H1 (cell line): ENCODE measurements around the gene CIAO2A. TPM values are rescaled to one million over a fixed set of nuclear protein-coding genes. Genes with fewer than 3 reads are reported as not detected.

Experiments
- ATF3 ChIP-seq: IDR thresholded peaks from 2 replicates; pipeline ENCODE4 v1.6.1; 2011; ENCODE audit warnings: low read depth, mild to moderate bottlenecking, low read length; ENCODE audit not compliant: insufficient read depth
- BRCA1 ChIP-seq: IDR thresholded peaks from 2 replicates; pipeline ENCODE4 v1.6.1; 2012; ENCODE audit warnings: low read depth, low read length, improper control_type of control experiment
- CREB1 ChIP-seq: IDR thresholded peaks from 2 replicates; pipeline ENCODE4 v1.6.1; 2012; ENCODE audit warnings: inconsistent platforms
- GTF2F1 ChIP-seq: IDR thresholded peaks from 2 replicates; pipeline ENCODE4 v1.6.1; 2012; ENCODE audit warnings: low read depth, low read length, improper control_type of control experiment, borderline replicate concordance
- NANOG ChIP-seq: IDR thresholded peaks from 2 replicates; pipeline ENCODE4 v1.6.1; 2011; ENCODE audit warnings: low read length, low read depth, mild to moderate bottlenecking, inconsistent platforms; ENCODE audit not compliant: insufficient read depth, poor library complexity, severe bottlenecking
- RNF2 ChIP-seq: fragments of 200-900, 300-1000 bp; sonication (generic); IDR thresholded peaks from 2 replicates; pipeline ENCODE4 v1.7.1; 2016; ENCODE audit warnings: borderline replicate concordance, low read depth, mild to moderate bottlenecking, antibody characterized with exemption, low read length; ENCODE audit not compliant: poor library complexity, severe bottlenecking; ENCODE audit errors: missing control alignments
- SIN3A ChIP-seq, 2 experiments: IDR thresholded peaks in 1 of 2; conservative IDR thresholded peaks in 1 of 2; 2 replicates each; pipeline ENCODE4 v1.6.1; 2011 to 2012; ENCODE audit warnings: low read length in 2 of 2, improper control_type of control experiment in 1 of 2, low read depth in 1 of 2, mild to moderate bottlenecking in 1 of 2
- TBP ChIP-seq: IDR thresholded peaks from 2 replicates; pipeline ENCODE4 v1.6.1; 2011; ENCODE audit warnings: low read depth, low read length, improper control_type of control experiment
- polyA plus RNA-seq, 7 experiments: library from polyadenylated mRNA; depleted of rRNA in 3 of 7; stranded (reverse) in 5 of 7; unstranded in 2 of 7; fragments of >200 nt in 5 of 7; fragments of 200-250 nt in 2 of 7; gene quantifications; 1 replicate in 5 of 7; 2 replicates in 1 of 7; 4 replicates in 1 of 7; pipeline versions ENCODE4 v1.2.1 to v1.2.3, GENCODE V29; 2011 to 2013; ENCODE audit warnings: missing spikeins in 2 of 7, mixed read lengths in 2 of 7
- total RNA-seq: library from RNA; stranded (reverse); fragmentation: NEBNext Ultra II Directional; extraction: Animal tissue kit (Norgen Biotek cat#: 25700); gene quantifications from 2 replicates; pipeline ENCODE4 v1.2.1, GENCODE V29; 2021
- TF ChIP-seq, protein P1 (sequence below): fragments of 300-600 bp; sonication (generic); IDR thresholded peaks from 2 replicates; pipeline ENCODE4 v1.7.1; 2012; ENCODE audit warnings: low read length, moderate library complexity, mild to moderate bottlenecking, inconsistent platforms; ENCODE audit not compliant: insufficient replicate concordance
- TF ChIP-seq, protein P2 (sequence below): IDR thresholded peaks from 2 replicates; pipeline ENCODE4 v1.6.1; 2012; ENCODE audit warnings: inconsistent platforms

CIAO2A gene
- total and polyA plus RNA-seq, 2 of the 8 experiments (the other 6 are each of a cell fraction or from before 2014, with no cell fraction given): 76.4 to 86.5 TPM

DNA sequence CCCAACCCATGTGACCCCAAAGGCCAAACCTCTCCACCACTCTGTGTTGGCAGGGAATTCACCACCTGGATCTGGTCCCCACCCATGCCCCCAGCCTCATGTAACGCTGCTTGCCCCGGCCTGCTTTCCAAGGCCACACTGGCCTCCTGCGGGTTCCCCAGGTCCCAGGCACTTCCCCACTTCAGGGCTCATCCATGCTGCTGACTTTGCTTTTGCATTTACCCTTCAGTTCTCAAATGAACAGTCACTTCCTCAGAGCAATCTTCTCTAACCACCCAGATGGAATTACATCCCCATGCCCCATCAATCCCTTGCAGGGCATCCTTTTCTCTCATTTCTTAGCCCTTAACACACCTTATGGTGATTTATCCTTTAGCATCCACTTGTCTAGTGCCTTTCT, 56.5 kb downstream of the CIAO2A start (continued):
- TF ChIP-seq, protein P1, sequence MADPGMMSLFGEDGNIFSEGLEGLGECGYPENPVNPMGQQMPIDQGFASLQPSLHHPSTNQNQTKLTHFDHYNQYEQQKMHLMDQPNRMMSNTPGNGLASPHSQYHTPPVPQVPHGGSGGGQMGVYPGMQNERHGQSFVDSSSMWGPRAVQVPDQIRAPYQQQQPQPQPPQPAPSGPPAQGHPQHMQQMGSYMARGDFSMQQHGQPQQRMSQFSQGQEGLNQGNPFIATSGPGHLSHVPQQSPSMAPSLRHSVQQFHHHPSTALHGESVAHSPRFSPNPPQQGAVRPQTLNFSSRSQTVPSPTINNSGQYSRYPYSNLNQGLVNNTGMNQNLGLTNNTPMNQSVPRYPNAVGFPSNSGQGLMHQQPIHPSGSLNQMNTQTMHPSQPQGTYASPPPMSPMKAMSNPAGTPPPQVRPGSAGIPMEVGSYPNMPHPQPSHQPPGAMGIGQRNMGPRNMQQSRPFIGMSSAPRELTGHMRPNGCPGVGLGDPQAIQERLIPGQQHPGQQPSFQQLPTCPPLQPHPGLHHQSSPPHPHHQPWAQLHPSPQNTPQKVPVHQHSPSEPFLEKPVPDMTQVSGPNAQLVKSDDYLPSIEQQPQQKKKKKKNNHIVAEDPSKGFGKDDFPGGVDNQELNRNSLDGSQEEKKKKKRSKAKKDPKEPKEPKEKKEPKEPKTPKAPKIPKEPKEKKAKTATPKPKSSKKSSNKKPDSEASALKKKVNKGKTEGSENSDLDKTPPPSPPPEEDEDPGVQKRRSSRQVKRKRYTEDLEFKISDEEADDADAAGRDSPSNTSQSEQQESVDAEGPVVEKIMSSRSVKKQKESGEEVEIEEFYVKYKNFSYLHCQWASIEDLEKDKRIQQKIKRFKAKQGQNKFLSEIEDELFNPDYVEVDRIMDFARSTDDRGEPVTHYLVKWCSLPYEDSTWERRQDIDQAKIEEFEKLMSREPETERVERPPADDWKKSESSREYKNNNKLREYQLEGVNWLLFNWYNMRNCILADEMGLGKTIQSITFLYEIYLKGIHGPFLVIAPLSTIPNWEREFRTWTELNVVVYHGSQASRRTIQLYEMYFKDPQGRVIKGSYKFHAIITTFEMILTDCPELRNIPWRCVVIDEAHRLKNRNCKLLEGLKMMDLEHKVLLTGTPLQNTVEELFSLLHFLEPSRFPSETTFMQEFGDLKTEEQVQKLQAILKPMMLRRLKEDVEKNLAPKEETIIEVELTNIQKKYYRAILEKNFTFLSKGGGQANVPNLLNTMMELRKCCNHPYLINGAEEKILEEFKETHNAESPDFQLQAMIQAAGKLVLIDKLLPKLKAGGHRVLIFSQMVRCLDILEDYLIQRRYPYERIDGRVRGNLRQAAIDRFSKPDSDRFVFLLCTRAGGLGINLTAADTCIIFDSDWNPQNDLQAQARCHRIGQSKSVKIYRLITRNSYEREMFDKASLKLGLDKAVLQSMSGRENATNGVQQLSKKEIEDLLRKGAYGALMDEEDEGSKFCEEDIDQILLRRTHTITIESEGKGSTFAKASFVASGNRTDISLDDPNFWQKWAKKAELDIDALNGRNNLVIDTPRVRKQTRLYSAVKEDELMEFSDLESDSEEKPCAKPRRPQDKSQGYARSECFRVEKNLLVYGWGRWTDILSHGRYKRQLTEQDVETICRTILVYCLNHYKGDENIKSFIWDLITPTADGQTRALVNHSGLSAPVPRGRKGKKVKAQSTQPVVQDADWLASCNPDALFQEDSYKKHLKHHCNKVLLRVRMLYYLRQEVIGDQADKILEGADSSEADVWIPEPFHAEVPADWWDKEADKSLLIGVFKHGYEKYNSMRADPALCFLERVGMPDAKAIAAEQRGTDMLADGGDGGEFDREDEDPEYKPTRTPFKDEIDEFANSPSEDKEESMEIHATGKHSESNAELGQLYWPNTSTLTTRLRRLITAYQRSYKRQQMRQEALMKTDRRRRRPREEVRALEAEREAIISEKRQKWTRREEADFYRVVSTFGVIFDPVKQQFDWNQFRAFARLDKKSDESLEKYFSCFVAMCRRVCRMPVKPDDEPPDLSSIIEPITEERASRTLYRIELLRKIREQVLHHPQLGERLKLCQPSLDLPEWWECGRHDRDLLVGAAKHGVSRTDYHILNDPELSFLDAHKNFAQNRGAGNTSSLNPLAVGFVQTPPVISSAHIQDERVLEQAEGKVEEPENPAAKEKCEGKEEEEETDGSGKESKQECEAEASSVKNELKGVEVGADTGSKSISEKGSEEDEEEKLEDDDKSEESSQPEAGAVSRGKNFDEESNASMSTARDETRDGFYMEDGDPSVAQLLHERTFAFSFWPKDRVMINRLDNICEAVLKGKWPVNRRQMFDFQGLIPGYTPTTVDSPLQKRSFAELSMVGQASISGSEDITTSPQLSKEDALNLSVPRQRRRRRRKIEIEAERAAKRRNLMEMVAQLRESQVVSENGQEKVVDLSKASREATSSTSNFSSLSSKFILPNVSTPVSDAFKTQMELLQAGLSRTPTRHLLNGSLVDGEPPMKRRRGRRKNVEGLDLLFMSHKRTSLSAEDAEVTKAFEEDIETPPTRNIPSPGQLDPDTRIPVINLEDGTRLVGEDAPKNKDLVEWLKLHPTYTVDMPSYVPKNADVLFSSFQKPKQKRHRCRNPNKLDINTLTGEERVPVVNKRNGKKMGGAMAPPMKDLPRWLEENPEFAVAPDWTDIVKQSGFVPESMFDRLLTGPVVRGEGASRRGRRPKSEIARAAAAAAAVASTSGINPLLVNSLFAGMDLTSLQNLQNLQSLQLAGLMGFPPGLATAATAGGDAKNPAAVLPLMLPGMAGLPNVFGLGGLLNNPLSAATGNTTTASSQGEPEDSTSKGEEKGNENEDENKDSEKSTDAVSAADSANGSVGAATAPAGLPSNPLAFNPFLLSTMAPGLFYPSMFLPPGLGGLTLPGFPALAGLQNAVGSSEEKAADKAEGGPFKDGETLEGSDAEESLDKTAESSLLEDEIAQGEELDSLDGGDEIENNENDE: no peak
- TF ChIP-seq, protein P2, sequence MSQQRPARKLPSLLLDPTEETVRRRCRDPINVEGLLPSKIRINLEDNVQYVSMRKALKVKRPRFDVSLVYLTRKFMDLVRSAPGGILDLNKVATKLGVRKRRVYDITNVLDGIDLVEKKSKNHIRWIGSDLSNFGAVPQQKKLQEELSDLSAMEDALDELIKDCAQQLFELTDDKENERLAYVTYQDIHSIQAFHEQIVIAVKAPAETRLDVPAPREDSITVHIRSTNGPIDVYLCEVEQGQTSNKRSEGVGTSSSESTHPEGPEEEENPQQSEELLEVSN: no peak
- TF ChIP-seq NANOG: no peak
- TF ChIP-seq TBP: no peak
- no peak for TF ChIP-seq ATF3
- no peak for TF ChIP-seq GTF2F1
- no peak for TF ChIP-seq CREB1
- TF ChIP-seq RNF2: no peak
- TF ChIP-seq BRCA1: no peak
- no peak for TF ChIP-seq SIN3A (conservative IDR thresholded peaks at IDR 0.05 in 1 of 2, IDR thresholded peaks at IDR 0.05 in 1 of 2; ENCODE audit: low read depth in 1 of 2, low read length in 2 of 2)
